Mucosa of stomach (tissue), 1 donor: ENCODE results near the gene PTGES.
"Not testable (repeated sequence)": the region's sequence is repeated elsewhere in the genome, so short reads cannot be mapped to it uniquely, and the experiment has no call there.

ENCODE experiments used
- H3K27me3 ChIP-seq: one replicate; pipeline ENCODE4 v1.7.0; 2013; ENCODE audit warnings: mild to moderate bottlenecking, low read length; ENCODE audit not compliant: control insufficient read depth, insufficient read depth
- H3K36me3 ChIP-seq: one replicate; pipeline ENCODE4 v1.7.0; 2013; ENCODE audit warnings: low read length; ENCODE audit not compliant: control insufficient read depth, insufficient read depth
- H3K4me1 ChIP-seq: one replicate; pipeline ENCODE4 v1.7.0; 2013; ENCODE audit warnings: mild to moderate bottlenecking, low read length; ENCODE audit not compliant: control insufficient read depth, insufficient read depth
- H3K4me3 ChIP-seq: one replicate; pipeline ENCODE4 v1.7.0; 2013; ENCODE audit warnings: low read length
- H3K9ac ChIP-seq: one replicate; pipeline ENCODE4 v1.7.0; 2013; ENCODE audit warnings: mild to moderate bottlenecking, low read length, moderate library complexity
- H3K9me3 ChIP-seq: one replicate; pipeline ENCODE4 v1.7.0; 2013; ENCODE audit warnings: mild to moderate bottlenecking, low read length, moderate library complexity; ENCODE audit not compliant: control insufficient read depth
- donor health status: Pancreatic carcinoma.

PTGES gene

GRCh38 chr9:129765764-129766317 is 13.0 kb upstream of the PTGES start:
- Histone ChIP-seq H3K4me1 (peaks cover 26% of the 10 kb centered on the region), H3K4me3 (no peak overlapping the region), H3K9me3 (no peaks in the 10 kb centered on the region), H3K36me3 (no peaks in the 10 kb centered on the region), H3K27me3 (no peaks in the 10 kb centered on the region), H3K9ac (no peak overlapping the region)

GRCh38 chr9:129762985-129763926 is 10.4 kb upstream of the PTGES start:
- H3K36me3 ChIP-seq: no peaks in the 10 kb centered on the region
- no peak overlapping the region for H3K9ac ChIP-seq
- peaks cover 21% of the 10 kb centered on the region for H3K4me1 ChIP-seq
- H3K4me3 ChIP-seq: no peak overlapping the region
- H3K9me3 ChIP-seq: no peaks in the 10 kb centered on the region
- no peaks in the 10 kb centered on the region for H3K27me3 ChIP-seq

DNA sequence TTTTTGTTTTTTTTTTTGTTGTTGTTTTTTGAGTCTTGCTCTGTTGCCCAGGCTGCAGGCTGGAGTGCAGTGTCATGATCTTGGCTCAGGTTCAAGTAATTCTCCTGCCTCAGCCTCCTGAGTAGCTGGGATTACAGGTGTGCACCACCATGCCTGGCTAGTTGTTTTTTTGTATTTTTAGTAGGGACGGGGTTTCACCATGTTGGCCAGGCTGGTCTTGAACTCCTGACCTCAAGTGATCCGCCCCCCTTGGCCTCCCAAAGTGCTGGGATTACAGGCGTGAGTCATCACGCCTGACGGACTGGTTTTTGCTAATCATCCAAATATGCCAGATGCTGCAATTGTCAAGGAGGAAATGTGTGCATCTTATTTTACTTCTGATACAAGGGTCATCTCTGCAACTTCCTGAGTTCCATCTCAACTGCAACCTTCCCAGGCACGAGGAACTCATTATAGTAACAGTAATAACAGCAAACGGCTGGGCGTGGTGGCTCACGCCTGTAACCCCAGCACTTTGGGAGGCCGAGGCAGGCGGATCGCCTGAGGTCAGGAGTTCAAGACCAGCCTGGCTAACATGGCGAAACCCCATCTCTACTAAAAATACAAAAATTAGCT is 9.6 kb upstream of the PTGES start:
- H3K9ac ChIP-seq, H3K36me3 ChIP-seq, H3K4me3 ChIP-seq, H3K9me3 ChIP-seq, H3K27me3 ChIP-seq: not testable (repeated sequence)
- peaks cover 21% of the 10 kb centered on the region for H3K4me1 ChIP-seq

GRCh38 chr9:129761901-129762369 is 9.1 kb upstream of the PTGES start:
- H3K4me3 ChIP-seq: no peak overlapping the region
- H3K9me3 ChIP-seq: no peaks in the 10 kb centered on the region
- H3K4me1 ChIP-seq: peaks cover 21% of the 10 kb centered on the region
- no peaks in the 10 kb centered on the region for H3K27me3 ChIP-seq
- H3K36me3 ChIP-seq: no peaks in the 10 kb centered on the region
- no peak overlapping the region for H3K9ac ChIP-seq

DNA sequence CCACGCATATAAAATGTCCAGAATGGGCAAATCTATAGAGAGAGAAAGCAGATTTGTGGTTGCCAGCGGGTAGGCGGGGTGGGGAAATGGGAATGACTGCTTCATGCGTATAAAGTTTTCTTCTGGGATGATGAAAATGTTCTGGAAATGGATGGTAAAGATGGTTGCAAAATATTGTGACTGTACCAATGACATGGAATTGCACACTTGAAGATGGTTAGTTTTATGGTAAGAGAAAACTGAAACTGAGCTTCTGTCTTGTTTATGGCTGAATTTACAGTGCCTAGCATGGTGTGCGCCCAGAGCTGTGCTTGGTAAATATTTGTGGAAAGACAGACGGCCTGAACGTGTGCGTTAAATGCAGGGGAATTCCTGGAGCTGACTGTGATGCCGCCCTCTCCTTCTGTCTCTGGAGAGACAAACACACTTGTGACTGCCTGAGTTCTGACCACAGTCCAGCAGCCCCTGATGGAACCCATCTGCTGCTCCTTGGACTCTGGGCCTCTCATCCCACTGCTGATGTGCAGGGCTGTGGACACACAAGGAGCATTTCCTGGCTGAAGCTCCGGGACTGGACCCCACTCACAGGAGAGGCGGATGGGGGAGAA is 8.6 kb upstream of the PTGES start:
- peaks cover 21% of the 10 kb centered on the region for H3K4me1 ChIP-seq
- no peak overlapping the region for H3K9ac ChIP-seq
- no peak overlapping the region for H3K4me3 ChIP-seq

DNA sequence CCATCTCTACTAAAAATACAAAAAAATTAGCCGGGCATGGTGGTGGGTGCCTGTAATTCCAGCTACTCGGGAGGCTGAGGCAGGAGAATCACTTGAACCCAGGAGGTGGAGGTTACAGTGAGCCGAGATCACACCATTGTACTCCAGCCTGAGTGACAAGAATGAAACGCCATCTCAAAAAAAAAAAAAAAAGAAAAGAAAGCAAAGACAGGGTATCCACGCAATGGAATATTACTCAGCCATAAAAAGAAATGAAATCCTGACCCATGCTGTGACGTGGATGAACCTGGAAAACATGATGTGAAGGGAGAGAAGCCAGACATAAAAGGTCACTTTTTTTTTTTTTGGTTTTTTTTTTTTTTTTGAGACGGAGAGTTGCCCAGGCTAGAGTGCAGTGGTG is 7.9 kb upstream of the PTGES start:
- H3K9me3 ChIP-seq, H3K4me3 ChIP-seq: not testable (repeated sequence)

More for the DNA sequence above, 8.6 kb upstream of the PTGES start:
- Histone ChIP-seq H3K36me3 (no peaks in the 10 kb centered on the region), H3K9me3 (no peaks in the 10 kb centered on the region), H3K27me3 (no peaks in the 10 kb centered on the region)

GRCh38 chr9:129759804-129760502 is 7.1 kb upstream of the PTGES start:
- H3K4me3 ChIP-seq: no peak overlapping the region
- H3K36me3 ChIP-seq: no peaks in the 10 kb centered on the region
- peaks cover 21% of the 10 kb centered on the region for H3K4me1 ChIP-seq
- no peaks in the 10 kb centered on the region for H3K9me3 ChIP-seq
- H3K27me3 ChIP-seq: peaks cover 7% of the 10 kb centered on the region
- no peak overlapping the region for H3K9ac ChIP-seq

More for the DNA sequence above, 7.9 kb upstream of the PTGES start:
- H3K9ac ChIP-seq, H3K27me3 ChIP-seq, H3K36me3 ChIP-seq: not testable (repeated sequence)
- peaks cover 21% of the 10 kb centered on the region for H3K4me1 ChIP-seq

DNA sequence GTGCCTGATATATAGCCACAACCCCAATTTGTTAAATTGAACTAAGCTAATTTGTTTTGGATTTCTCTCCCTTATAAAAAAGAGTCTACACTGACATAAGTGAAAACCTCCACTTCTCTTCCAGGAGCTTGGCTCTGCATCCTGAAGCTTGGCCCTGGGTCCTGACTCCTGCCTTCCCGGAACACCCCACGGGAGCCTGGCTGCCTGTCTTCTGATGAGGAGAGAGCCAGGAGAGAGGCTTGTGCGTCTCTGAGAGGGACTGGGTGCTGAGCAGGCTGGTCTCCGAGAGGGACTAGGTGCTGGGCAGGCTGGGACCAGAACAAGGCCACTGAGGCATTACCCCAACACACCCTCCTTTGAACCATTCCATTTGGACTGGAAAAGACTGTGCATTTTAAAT is 6.5 kb upstream of the PTGES start:
- Histone ChIP-seq H3K9ac (no peak overlapping the region), H3K9me3 (no peaks in the 10 kb centered on the region), H3K27me3 (peaks cover 7% of the 10 kb centered on the region), H3K36me3 (no peaks in the 10 kb centered on the region), H3K4me1 (peaks cover 21% of the 10 kb centered on the region), H3K4me3 (no peak overlapping the region)

- Histone ChIP-seq H3K36me3 (no peaks in the 10 kb centered on the region), H3K9me3 (no peaks in the 10 kb centered on the region), H3K4me1 (peaks cover 22% of the 10 kb centered on the region), H3K4me3 (no peak overlapping the region), H3K27me3 (peaks cover 13% of the 10 kb centered on the region), H3K9ac (no peak overlapping the region)
Measured at GRCh38 chr9:129757045-129757444, 4.2 kb upstream of the PTGES start.

DNA sequence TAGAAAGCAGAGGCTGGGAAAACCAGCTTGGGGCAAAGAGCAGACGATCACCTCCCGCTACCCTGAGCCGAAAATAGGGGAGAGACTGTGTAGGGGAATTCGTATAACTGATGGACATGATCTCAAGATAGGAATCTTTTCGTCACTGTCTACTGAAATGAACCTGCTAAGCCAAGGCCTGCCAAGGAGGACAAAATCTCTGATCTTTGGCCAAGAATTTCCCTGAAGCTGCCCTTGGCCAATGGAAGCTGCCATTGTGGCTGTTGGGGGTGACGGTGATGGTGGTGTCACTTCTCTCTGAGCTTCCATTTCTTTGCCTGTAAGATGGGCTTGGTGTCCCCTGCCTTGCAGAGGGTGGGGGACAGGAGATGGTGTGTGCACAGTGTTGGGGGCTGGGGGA is 3.3 kb upstream of the PTGES start:
- Histone ChIP-seq H3K4me3 (no peak overlapping the region), H3K4me1 (peaks cover 21% of the 10 kb centered on the region), H3K9me3 (no peaks in the 10 kb centered on the region), H3K36me3 (no peaks in the 10 kb centered on the region), H3K27me3 (peaks cover 13% of the 10 kb centered on the region), H3K9ac (no peak overlapping the region)

DNA sequence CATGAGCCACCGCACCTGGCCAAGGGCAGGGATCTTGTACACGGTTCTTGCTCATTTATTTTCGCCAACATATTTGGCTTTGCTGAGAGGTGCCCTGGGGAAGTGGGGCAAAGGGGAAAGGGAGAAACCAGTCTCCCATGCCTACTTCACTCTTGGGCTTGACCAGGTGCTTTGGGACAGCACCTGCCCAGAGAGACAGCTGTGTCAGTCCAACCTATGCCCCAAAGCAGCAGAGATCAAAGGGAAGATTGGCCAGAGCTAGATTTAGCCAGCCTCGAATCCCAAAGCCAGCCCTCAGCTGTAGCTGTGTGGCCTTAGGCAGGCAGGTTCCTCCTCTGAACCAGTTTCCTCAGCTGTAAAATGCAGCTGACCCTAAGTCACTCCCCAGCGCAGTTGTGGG is 2.3 kb upstream of the PTGES start:
- no peak overlapping the region for H3K9ac ChIP-seq
- peaks cover 21% of the 10 kb centered on the region for H3K4me1 ChIP-seq
- no peaks in the 10 kb centered on the region for H3K9me3 ChIP-seq
- no peak overlapping the region for H3K4me3 ChIP-seq
- peaks cover 13% of the 10 kb centered on the region for H3K27me3 ChIP-seq
- H3K36me3 ChIP-seq: no peaks in the 10 kb centered on the region
